ENCODE data around the gene NMRK1. TPM values are rescaled to one million over a fixed set of nuclear protein-coding genes. Genes with fewer than 3 reads are reported as not detected.
A peak's percentile ranks its signal among the peaks of the same experiment; 100 is the strongest.

The NMRK1 gene
- total and polyA plus RNA-seq, 2 of the 13 experiments (the other 11 are each of a cell fraction or from before 2014, with no cell fraction given) = 9.1 to 12.9 TPM

- TF ChIP-seq THAP9 (CRISPR knock-in tag; IDR thresholded peaks at IDR 0.05; ENCODE audit: borderline replicate concordance) (no peak), PAWR (CRISPR knock-in tag; IDR thresholded peaks at IDR 0.05; ENCODE audit: borderline replicate concordance) (no peak), ZNF784 (CRISPR knock-in tag; IDR thresholded peaks at IDR 0.05; ENCODE audit: borderline replicate concordance) (peak; percentile 54; the same call in 1 of the 2 replicates), MAZ (IDR thresholded peaks at IDR 0.05; ENCODE audit: borderline replicate concordance, low read depth, low read length) (no peak; the same call in 1 of the 2 replicates), MAZ (CRISPR knock-in tag; IDR thresholded peaks at IDR 0.05; ENCODE audit: low read depth) (peak; percentile 62), ETV5 (CRISPR knock-in tag; IDR thresholded peaks at IDR 0.05; ENCODE audit: borderline replicate concordance) (no peak), ZBTB7A (CRISPR knock-in tag; IDR thresholded peaks at IDR 0.05) (0 out of 2 replicates have a peak, but pooled peaks have one; percentile 14), HNRNPK (IDR thresholded peaks at IDR 0.05; ENCODE audit: low read depth, low read length, poor library complexity, severe bottlenecking) (peak; percentile 6), NFE2L2 (IDR thresholded peaks at IDR 0.05; ENCODE audit: low read length) (no peak), ZC3H13 (CRISPR knock-in tag; IDR thresholded peaks at IDR 0.05) (no peak), ZFP36L1 (CRISPR knock-in tag; IDR thresholded peaks at IDR 0.05) (peak; percentile 73; the same call in 1 of the 2 replicates), BCL3 (CRISPR knock-in tag; IDR thresholded peaks at IDR 0.05) (no peak), KDM4B (CRISPR knock-in tag; IDR thresholded peaks at IDR 0.05) (0 out of 2 replicates have a peak, but pooled peaks have one; percentile 33), AHR (CRISPR knock-in tag; IDR thresholded peaks at IDR 0.05) (0 out of 2 replicates have a peak, but pooled peaks have one; percentile 50), AHDC1 (CRISPR knock-in tag; IDR thresholded peaks at IDR 0.05; ENCODE audit: borderline replicate concordance) (no peak), ZNF597 (CRISPR knock-in tag; IDR thresholded peaks at IDR 0.05) (no peak)
Measured at GRCh38 chr9:75087824-75088645, at the start of gene NMRK1, which contains the start of gene OSTF1 (continued).

Data from HepG2 (cell line).